ENCODE measurements around the gene C11orf52.

DNA sequence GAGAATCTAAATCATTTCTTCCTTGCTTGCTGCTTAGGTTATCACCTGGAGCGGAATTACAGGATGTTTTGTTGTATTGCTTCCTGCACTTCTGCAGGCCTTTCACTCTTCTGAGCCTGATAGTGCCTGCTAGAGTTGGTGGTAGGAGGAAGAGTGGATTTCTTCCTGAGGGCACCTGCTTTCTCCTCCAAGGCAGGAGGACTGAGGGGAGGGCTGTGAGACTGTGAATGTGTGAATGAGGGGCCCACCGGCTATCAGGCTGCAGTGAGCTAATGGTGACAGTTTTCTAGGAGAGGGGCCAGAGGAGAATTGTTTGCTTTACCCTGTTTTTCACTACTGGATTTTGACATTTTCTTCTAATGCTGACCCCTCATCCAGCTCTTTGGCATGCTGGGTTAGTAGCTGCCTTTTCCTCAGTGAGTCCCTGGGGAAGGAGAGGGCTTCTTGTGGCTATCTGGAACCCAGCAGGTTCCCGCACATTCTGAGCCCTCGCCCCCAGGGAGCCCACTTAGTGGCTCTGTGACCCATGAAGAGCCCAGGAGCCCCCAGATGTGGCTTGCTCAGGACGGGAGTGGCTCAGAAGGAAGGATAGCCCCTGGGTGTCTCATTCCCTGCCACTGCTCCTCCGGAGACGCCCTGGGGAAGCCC lies 57.5 kb downstream of the C11orf52 start:
- TF ChIP-seq, protein P1, sequence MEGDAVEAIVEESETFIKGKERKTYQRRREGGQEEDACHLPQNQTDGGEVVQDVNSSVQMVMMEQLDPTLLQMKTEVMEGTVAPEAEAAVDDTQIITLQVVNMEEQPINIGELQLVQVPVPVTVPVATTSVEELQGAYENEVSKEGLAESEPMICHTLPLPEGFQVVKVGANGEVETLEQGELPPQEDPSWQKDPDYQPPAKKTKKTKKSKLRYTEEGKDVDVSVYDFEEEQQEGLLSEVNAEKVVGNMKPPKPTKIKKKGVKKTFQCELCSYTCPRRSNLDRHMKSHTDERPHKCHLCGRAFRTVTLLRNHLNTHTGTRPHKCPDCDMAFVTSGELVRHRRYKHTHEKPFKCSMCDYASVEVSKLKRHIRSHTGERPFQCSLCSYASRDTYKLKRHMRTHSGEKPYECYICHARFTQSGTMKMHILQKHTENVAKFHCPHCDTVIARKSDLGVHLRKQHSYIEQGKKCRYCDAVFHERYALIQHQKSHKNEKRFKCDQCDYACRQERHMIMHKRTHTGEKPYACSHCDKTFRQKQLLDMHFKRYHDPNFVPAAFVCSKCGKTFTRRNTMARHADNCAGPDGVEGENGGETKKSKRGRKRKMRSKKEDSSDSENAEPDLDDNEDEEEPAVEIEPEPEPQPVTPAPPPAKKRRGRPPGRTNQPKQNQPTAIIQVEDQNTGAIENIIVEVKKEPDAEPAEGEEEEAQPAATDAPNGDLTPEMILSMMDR (IDR thresholded peaks at IDR 0.05), result no peak
- no peak for TF ChIP-seq ZFX (IDR thresholded peaks at IDR 0.05; ENCODE audit: borderline replicate concordance)

All from 22Rv1 (cell line).